ENCODE data around the gene CHD9. TPM values are rescaled to one million over a fixed set of nuclear protein-coding genes. Genes with fewer than 3 reads are reported as not detected.
"Not testable (repeated sequence)": the region's sequence is repeated elsewhere in the genome, so short reads cannot be mapped to it uniquely, and the experiment has no call there.

Gene CHD9
- total RNA-seq, 1 donor from 2014 or later = 34.1 TPM

GRCh38 chr16:53166099-53166498, 111.3 kb downstream of the CHD9 start:
- Histone ChIP-seq H3K36me3 (ENCODE audit: control insufficient read depth, insufficient read depth, low read length) (no peaks in the 10 kb centered on the region), H3K4me3 (ENCODE audit: low read depth, low read length) (no peak overlapping the region), H3K27me3 (ENCODE audit: control insufficient read depth, insufficient read depth, low read length) (no peaks in the 10 kb centered on the region)
- no peak for DNase-seq (ENCODE audit: low read depth)
- TF ChIP-seq CTCF (IDR thresholded peaks at IDR 0.05; ENCODE audit: insufficient read depth, low read length, poor library complexity, severe bottlenecking) = no peak

- H3K4me3 ChIP-seq (ENCODE audit: low read depth, low read length) = no peak overlapping the region
- no peak for TF ChIP-seq CTCF (IDR thresholded peaks at IDR 0.05; ENCODE audit: insufficient read depth, low read length, poor library complexity, severe bottlenecking)
- H3K36me3 ChIP-seq (ENCODE audit: control insufficient read depth, insufficient read depth, low read length) = no peaks in the 10 kb centered on the region
- no peaks in the 10 kb centered on the region for H3K27me3 ChIP-seq (ENCODE audit: control insufficient read depth, insufficient read depth, low read length)
- no peak for DNase-seq (ENCODE audit: low read depth)
These were observed 114.0 kb downstream of the CHD9 start for GRCh38 chr16:53168744-53169143.

GRCh38 chr16:53172517-53172916, 117.7 kb downstream of the CHD9 start:
- no peak for DNase-seq (ENCODE audit: low read depth)
- H3K27me3 ChIP-seq (ENCODE audit: control insufficient read depth, insufficient read depth, low read length) = no peaks in the 10 kb centered on the region
- H3K36me3 ChIP-seq (ENCODE audit: control insufficient read depth, insufficient read depth, low read length) = no peaks in the 10 kb centered on the region
- no peak for TF ChIP-seq CTCF (IDR thresholded peaks at IDR 0.05; ENCODE audit: insufficient read depth, low read length, poor library complexity, severe bottlenecking)
- H3K4me3 ChIP-seq (ENCODE audit: low read depth, low read length) = no peak overlapping the region

GRCh38 chr16:53175118-53175517, 120.3 kb downstream of the CHD9 start:
- no peaks in the 10 kb centered on the region for H3K27me3 ChIP-seq (ENCODE audit: control insufficient read depth, insufficient read depth, low read length)
- DNase-seq (ENCODE audit: low read depth) = no peak
- H3K36me3 ChIP-seq (ENCODE audit: control insufficient read depth, insufficient read depth, low read length) = no peaks in the 10 kb centered on the region
- H3K4me3 ChIP-seq (ENCODE audit: low read depth, low read length) = no peak overlapping the region
- no peak for TF ChIP-seq CTCF (IDR thresholded peaks at IDR 0.05; ENCODE audit: insufficient read depth, low read length, poor library complexity, severe bottlenecking)

GRCh38 chr16:53176434-53176833, 121.6 kb downstream of the CHD9 start:
- no peak for TF ChIP-seq CTCF (IDR thresholded peaks at IDR 0.05; ENCODE audit: insufficient read depth, low read length, poor library complexity, severe bottlenecking)
- DNase-seq (ENCODE audit: low read depth) = no peak
- no peaks in the 10 kb centered on the region for H3K36me3 ChIP-seq (ENCODE audit: control insufficient read depth, insufficient read depth, low read length)
- no peaks in the 10 kb centered on the region for H3K27me3 ChIP-seq (ENCODE audit: control insufficient read depth, insufficient read depth, low read length)
- no peak overlapping the region for H3K4me3 ChIP-seq (ENCODE audit: low read depth, low read length)

GRCh38 chr16:53183442-53183841, 128.7 kb downstream of the CHD9 start:
- Histone ChIP-seq H3K27me3 (ENCODE audit: control insufficient read depth, insufficient read depth, low read length) (no peaks in the 10 kb centered on the region), H3K4me3 (ENCODE audit: low read depth, low read length) (no peak overlapping the region), H3K36me3 (ENCODE audit: control insufficient read depth, insufficient read depth, low read length) (no peaks in the 10 kb centered on the region)
- no peak for TF ChIP-seq CTCF (IDR thresholded peaks at IDR 0.05; ENCODE audit: insufficient read depth, low read length, poor library complexity, severe bottlenecking)
- no peak for DNase-seq (ENCODE audit: low read depth)

GRCh38 chr16:53185741-53186140, 130.9 kb downstream of the CHD9 start:
- not testable (repeated sequence) for DNase-seq (ENCODE audit: low read depth); H3K27me3 ChIP-seq (ENCODE audit: control insufficient read depth, insufficient read depth, low read length); H3K4me3 ChIP-seq (ENCODE audit: low read depth, low read length); H3K36me3 ChIP-seq (ENCODE audit: control insufficient read depth, insufficient read depth, low read length)
